ENCODE data around the gene APBA2.

Gene APBA2

DNA sequence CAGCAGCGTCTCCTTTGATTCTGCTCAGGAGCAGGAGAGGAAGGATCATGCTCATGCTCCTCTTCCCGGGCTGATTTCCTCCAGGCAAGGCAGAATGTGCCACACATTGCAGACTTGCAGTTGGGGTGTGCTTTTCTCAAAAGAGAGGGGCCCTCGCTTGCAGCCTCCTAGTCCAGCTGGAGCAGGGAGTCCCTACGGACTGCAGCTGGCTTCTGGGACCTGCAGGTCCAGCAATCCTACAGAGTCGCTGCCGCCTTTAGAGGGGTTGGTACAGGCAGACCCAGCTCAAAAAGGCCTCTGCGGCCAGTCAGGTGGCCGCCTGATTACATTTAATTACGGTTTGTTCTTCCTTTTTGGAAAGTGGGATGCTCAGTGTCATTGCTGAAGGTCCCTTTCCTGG is 210.0 kb downstream of the APBA2 start:
- Histone ChIP-seq H3K4ac (ENCODE audit: low read length) (no peak overlapping the region), H3K4me3 (ENCODE audit: low read length in 2 of 2) (no peak overlapping the region), H3K4me1 (ENCODE audit: control insufficient read depth in 2 of 2, insufficient read depth in 1 of 2, low read depth in 1 of 2, low read length in 2 of 2) (peaks cover 0 to 7% of the 10 kb centered on the region in 2 donors), H2BK15ac (ENCODE audit: low read length) (no peak overlapping the region), H4K91ac (ENCODE audit: low read depth, low read length, poor library complexity) (peak overlapping the region; percentile 38), H2BK5ac (ENCODE audit: low read length) (no peak overlapping the region), H3K79me1 (ENCODE audit: low read depth, low read length) (no peaks in the 10 kb centered on the region), H2AFZ (ENCODE audit: low read length) (no peak overlapping the region), H3K4me2 (ENCODE audit: insufficient read depth, low read length, poor library complexity, severe bottlenecking) (no peak overlapping the region), H3K36me3 (replicated peaks in 1 of 2; ENCODE audit: control insufficient read depth in 2 of 2, insufficient read depth in 2 of 2, low read length in 2 of 2) (peaks cover 11 to 58% of the 10 kb centered on the region in 2 donors), H2AK5ac (ENCODE audit: low read depth, low read length) (no peak overlapping the region), H4K8ac (ENCODE audit: low read depth, low read length) (no peak overlapping the region), H3K18ac (ENCODE audit: low read length) (no peak overlapping the region), H3K27ac (replicated peaks; ENCODE audit: low read length) (no peak overlapping the region), H3K9me3 (replicated peaks in 1 of 2; ENCODE audit: control insufficient read depth in 2 of 2, insufficient read depth in 1 of 2, low read depth in 1 of 2, low read length in 2 of 2) (no peaks in the 10 kb centered on the region), H3K23ac (ENCODE audit: low read depth, low read length, poor library complexity) (no peak overlapping the region), H2BK12ac (ENCODE audit: low read length) (no peak overlapping the region), H2BK120ac (ENCODE audit: low read depth, low read length) (no peak overlapping the region), H3K14ac (ENCODE audit: low read length) (no peak overlapping the region), H3K27me3 (ENCODE audit: control insufficient read depth in 3 of 3, insufficient read depth in 3 of 3, low read depth in 1 of 3, low read length in 3 of 3) (no peaks in the 10 kb centered on the region), H3K9ac (ENCODE audit: low read depth, low read length, poor library complexity) (no peak overlapping the region)
- WGBS, 2 donors (ENCODE audit: extremely low coverage in 2 of 2, insufficient read length in 2 of 2, insufficient replicate concordance in 1 of 2): no CpG with 5 or more reads among the region's 9 CpGs
- DNase-seq (ENCODE audit: low spot score): no peak

GRCh38 chr15:29097168-29097567 is 211.4 kb downstream of the APBA2 start:
- no peak overlapping the region for H2BK15ac ChIP-seq (ENCODE audit: low read length)
- no peak overlapping the region for H2BK12ac ChIP-seq (ENCODE audit: low read length)
- no peak for DNase-seq (ENCODE audit: low spot score)
- H2BK120ac ChIP-seq (ENCODE audit: low read depth, low read length): no peak overlapping the region
- peaks cover 15 to 68% of the 10 kb centered on the region in 2 donors for H3K36me3 ChIP-seq (replicated peaks in 1 of 2; ENCODE audit: control insufficient read depth in 2 of 2, insufficient read depth in 2 of 2, low read length in 2 of 2)
- no peaks in the 10 kb centered on the region for H3K9me3 ChIP-seq (replicated peaks in 1 of 2; ENCODE audit: control insufficient read depth in 2 of 2, insufficient read depth in 1 of 2, low read depth in 1 of 2, low read length in 2 of 2)
- WGBS, 2 donors (ENCODE audit: extremely low coverage in 2 of 2, insufficient read length in 2 of 2, insufficient replicate concordance in 1 of 2): no CpG with 5 or more reads among the region's 14 CpGs
- H4K8ac ChIP-seq (ENCODE audit: low read depth, low read length): no peak overlapping the region
- H3K4ac ChIP-seq (ENCODE audit: low read length): no peak overlapping the region
- no peak overlapping the region for H3K18ac ChIP-seq (ENCODE audit: low read length)
- no peak overlapping the region for H3K9ac ChIP-seq (ENCODE audit: low read depth, low read length, poor library complexity)
- no peak overlapping the region for H2BK5ac ChIP-seq (ENCODE audit: low read length)
- no peak overlapping the region for H3K14ac ChIP-seq (ENCODE audit: low read length)
- no peak overlapping the region for H4K91ac ChIP-seq (ENCODE audit: low read depth, low read length, poor library complexity)
- peaks cover 0 to 7% of the 10 kb centered on the region in 2 donors for H3K4me1 ChIP-seq (ENCODE audit: control insufficient read depth in 2 of 2, insufficient read depth in 1 of 2, low read depth in 1 of 2, low read length in 2 of 2)
- no peak overlapping the region for H3K23ac ChIP-seq (ENCODE audit: low read depth, low read length, poor library complexity)
- no peak overlapping the region for H2AFZ ChIP-seq (ENCODE audit: low read length)
- no peak overlapping the region for H3K4me2 ChIP-seq (ENCODE audit: insufficient read depth, low read length, poor library complexity, severe bottlenecking)
- no peak overlapping the region for H2AK5ac ChIP-seq (ENCODE audit: low read depth, low read length)
- no peaks in the 10 kb centered on the region for H3K27me3 ChIP-seq (ENCODE audit: control insufficient read depth in 3 of 3, insufficient read depth in 3 of 3, low read depth in 1 of 3, low read length in 3 of 3)
- H3K4me3 ChIP-seq (ENCODE audit: low read length in 2 of 2): no peak overlapping the region
- no peaks in the 10 kb centered on the region for H3K79me1 ChIP-seq (ENCODE audit: low read depth, low read length)
- H3K27ac ChIP-seq (replicated peaks; ENCODE audit: low read length): no peak overlapping the region

DNA sequence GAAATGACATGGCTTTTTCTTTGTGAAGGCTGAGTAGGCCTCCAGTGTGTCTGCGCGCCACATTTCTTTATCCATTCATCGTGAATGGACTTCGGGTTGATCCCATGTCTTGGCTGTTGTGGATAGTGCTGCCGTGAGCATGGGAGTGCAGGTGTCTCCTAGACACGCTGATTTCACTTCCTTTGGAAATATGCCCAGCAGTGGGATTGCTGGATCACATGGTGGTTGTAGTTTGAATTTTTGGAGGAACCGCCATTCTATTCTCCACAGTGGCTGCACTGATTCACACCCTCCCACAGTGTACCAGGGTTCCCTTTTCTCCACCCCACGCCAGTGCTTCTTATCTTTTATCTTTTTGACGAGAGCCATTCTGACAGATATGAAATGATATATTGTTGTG is 212.2 kb downstream of the APBA2 start:
- Histone ChIP-seq H2AK5ac (ENCODE audit: low read depth, low read length) (no peak overlapping the region), H2BK5ac (ENCODE audit: low read length) (peak overlapping the region; percentile 67), H3K4me3 (ENCODE audit: low read length in 2 of 2) (no peak overlapping the region), H3K4me2 (ENCODE audit: insufficient read depth, low read length, poor library complexity, severe bottlenecking) (no peak overlapping the region), H3K9ac (ENCODE audit: low read depth, low read length, poor library complexity) (no peak overlapping the region), H3K4me1 (ENCODE audit: control insufficient read depth in 2 of 2, insufficient read depth in 1 of 2, low read depth in 1 of 2, low read length in 2 of 2) (peaks cover 0 to 8% of the 10 kb centered on the region in 2 donors), H3K36me3 (replicated peaks in 1 of 2; ENCODE audit: control insufficient read depth in 2 of 2, insufficient read depth in 2 of 2, low read length in 2 of 2) (peaks cover 17 to 72% of the 10 kb centered on the region in 2 donors), H2BK12ac (ENCODE audit: low read length) (no peak overlapping the region), H3K23ac (ENCODE audit: low read depth, low read length, poor library complexity) (no peak overlapping the region), H3K9me3 (replicated peaks in 1 of 2; ENCODE audit: control insufficient read depth in 2 of 2, insufficient read depth in 1 of 2, low read depth in 1 of 2, low read length in 2 of 2) (no peaks in the 10 kb centered on the region), H2AFZ (ENCODE audit: low read length) (no peak overlapping the region), H3K14ac (ENCODE audit: low read length) (no peak overlapping the region), H3K27me3 (ENCODE audit: control insufficient read depth in 3 of 3, insufficient read depth in 3 of 3, low read depth in 1 of 3, low read length in 3 of 3) (no peaks in the 10 kb centered on the region), H3K27ac (replicated peaks; ENCODE audit: low read length) (no peak overlapping the region), H4K8ac (ENCODE audit: low read depth, low read length) (no peak overlapping the region), H3K4ac (ENCODE audit: low read length) (no peak overlapping the region), H2BK120ac (ENCODE audit: low read depth, low read length) (no peak overlapping the region), H4K91ac (ENCODE audit: low read depth, low read length, poor library complexity) (no peak overlapping the region), H3K18ac (ENCODE audit: low read length) (no peak overlapping the region), H2BK15ac (ENCODE audit: low read length) (no peak overlapping the region), H3K79me1 (ENCODE audit: low read depth, low read length) (peaks cover 2% of the 10 kb centered on the region)
- DNase-seq (ENCODE audit: low spot score): no peak
- no CpG with 5 or more reads among the region's 9 CpGs for WGBS, 2 donors (ENCODE audit: extremely low coverage in 2 of 2, insufficient read length in 2 of 2, insufficient replicate concordance in 1 of 2)

DNA sequence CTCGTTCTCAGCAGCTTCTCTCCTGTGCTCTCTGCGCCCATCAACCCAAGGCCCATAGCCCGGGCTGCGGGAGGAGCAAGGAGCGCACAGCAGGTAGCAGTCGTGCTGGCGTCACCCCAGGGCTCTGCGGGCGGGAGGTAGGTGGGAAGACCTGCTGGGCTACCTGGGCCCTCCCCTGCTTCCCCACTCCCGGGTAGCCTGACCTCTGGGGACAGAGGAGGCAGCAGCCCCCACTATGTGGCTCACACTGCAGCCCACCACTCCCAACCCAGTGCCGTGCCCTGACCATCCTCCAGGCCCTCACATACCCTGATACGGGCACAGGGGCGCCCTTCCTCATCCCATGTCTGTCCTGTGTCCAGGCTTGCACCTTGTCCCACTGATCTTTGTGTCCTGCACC is 212.9 kb downstream of the APBA2 start:
- no peak overlapping the region for H2BK15ac ChIP-seq (ENCODE audit: low read length)
- no peaks in the 10 kb centered on the region for H3K9me3 ChIP-seq (replicated peaks in 1 of 2; ENCODE audit: control insufficient read depth in 2 of 2, insufficient read depth in 1 of 2, low read depth in 1 of 2, low read length in 2 of 2)
- H3K27ac ChIP-seq (replicated peaks; ENCODE audit: low read length): no peak overlapping the region
- H3K79me1 ChIP-seq (ENCODE audit: low read depth, low read length): peaks cover 2% of the 10 kb centered on the region
- H3K23ac ChIP-seq (ENCODE audit: low read depth, low read length, poor library complexity): peak overlapping the region; percentile 66
- peak overlapping the region; percentile 14 for H3K4ac ChIP-seq (ENCODE audit: low read length)
- H4K91ac ChIP-seq (ENCODE audit: low read depth, low read length, poor library complexity): no peak overlapping the region
- DNase-seq (ENCODE audit: low spot score): no peak
- peaks cover 17 to 71% of the 10 kb centered on the region in 2 donors for H3K36me3 ChIP-seq (replicated peaks in 1 of 2; ENCODE audit: control insufficient read depth in 2 of 2, insufficient read depth in 2 of 2, low read length in 2 of 2)
- no peak overlapping the region for H2BK5ac ChIP-seq (ENCODE audit: low read length)
- H2BK120ac ChIP-seq (ENCODE audit: low read depth, low read length): peak overlapping the region; percentile 61
- no peak overlapping the region for H4K8ac ChIP-seq (ENCODE audit: low read depth, low read length)
- peak overlapping the region; percentile 55 for H3K9ac ChIP-seq (ENCODE audit: low read depth, low read length, poor library complexity)
- H3K4me1 ChIP-seq (ENCODE audit: control insufficient read depth in 2 of 2, insufficient read depth in 1 of 2, low read depth in 1 of 2, low read length in 2 of 2): peaks cover 0 to 10% of the 10 kb centered on the region in 2 donors
- H3K18ac ChIP-seq (ENCODE audit: low read length): peak overlapping the region; percentile 13
- no peak overlapping the region for H2AK5ac ChIP-seq (ENCODE audit: low read depth, low read length)
- H3K27me3 ChIP-seq (ENCODE audit: control insufficient read depth in 3 of 3, insufficient read depth in 3 of 3, low read depth in 1 of 3, low read length in 3 of 3): no peaks in the 10 kb centered on the region
- no peak overlapping the region for H3K14ac ChIP-seq (ENCODE audit: low read length)
- H2BK12ac ChIP-seq (ENCODE audit: low read length): no peak overlapping the region
- H2AFZ ChIP-seq (ENCODE audit: low read length): no peak overlapping the region
- no CpG with 5 or more reads among the region's 13 CpGs for WGBS, 2 donors (ENCODE audit: extremely low coverage in 2 of 2, insufficient read length in 2 of 2, insufficient replicate concordance in 1 of 2)
- H3K4me3 ChIP-seq (ENCODE audit: low read length in 2 of 2): no peak overlapping the region
- no peak overlapping the region for H3K4me2 ChIP-seq (ENCODE audit: insufficient read depth, low read length, poor library complexity, severe bottlenecking)
